Neural crest cell (in vitro differentiated cells): ENCODE measurements around the gene MINPP1. TPM values are rescaled to one million over a fixed set of nuclear protein-coding genes. Genes with fewer than 3 reads are reported as not detected.

ENCODE experiments used
- DNase-seq: peaks from one replicate; pipeline ENCODE4 v3.0.0; 2021; ENCODE audit warnings: low read depth, mixed read lengths, low spot score
- H3K27ac Mint-ChIP-seq: one replicate; pipeline ENCODE4 v1.8.0; 2021; ENCODE audit warnings: mild to moderate bottlenecking, mixed read lengths; ENCODE audit not compliant: unreplicated experiment
- H3K27me3 Mint-ChIP-seq: 2 replicates; pipeline ENCODE4 v1.8.0; 2021; ENCODE audit warnings: low read depth, mild to moderate bottlenecking, mixed read lengths
- H3K36me3 Mint-ChIP-seq: 2 replicates; pipeline ENCODE4 v1.8.0; 2021; ENCODE audit warnings: low read depth, mild to moderate bottlenecking, mixed read lengths
- H3K4me1 Mint-ChIP-seq: 2 replicates; pipeline ENCODE4 v1.8.0; 2021; ENCODE audit warnings: mixed read lengths
- H3K4me3 Mint-ChIP-seq: one replicate; pipeline ENCODE4 v1.8.0; 2021; ENCODE audit warnings: mild to moderate bottlenecking, mixed read lengths
- H3K9me3 Mint-ChIP-seq: 2 replicates; pipeline ENCODE4 v1.8.0; 2021; ENCODE audit warnings: mixed read lengths
- total RNA-seq: library from RNA; stranded (reverse); gene quantifications from 2 replicates; pipeline ENCODE4 v1.2.1, GENCODE V29; 2021
- TF ChIP-seq, protein P1 (sequence below): fragments of 200-600 bp; sonication (generic); conservative IDR thresholded peaks from 2 replicates; pipeline ENCODE4 v1.5.0; 2021; ENCODE audit warnings: antibody characterized with exemption, mild to moderate bottlenecking

Gene MINPP1
- total RNA-seq, 1 donor from 2014 or later = 23.9 TPM

DNA sequence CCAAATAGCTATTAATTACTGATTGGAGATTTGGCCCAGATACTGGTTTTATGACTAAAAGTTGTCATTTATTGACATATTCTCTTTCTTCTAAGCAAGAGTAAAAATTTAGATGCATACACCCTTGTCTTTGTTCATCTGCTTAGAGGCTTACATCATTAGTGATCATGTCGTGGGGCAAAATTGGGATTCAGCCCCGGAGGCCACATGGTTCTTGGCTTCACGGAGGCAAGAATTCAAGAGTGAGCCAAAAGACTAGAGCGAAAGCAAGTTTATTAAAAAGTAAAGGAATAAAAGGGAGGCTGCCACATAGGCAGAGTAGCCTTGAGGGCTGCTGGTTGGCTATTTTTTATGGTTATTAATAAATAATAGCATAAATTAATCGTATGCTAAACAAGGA, 41.1 kb downstream of the MINPP1 start:
- H3K9me3 Mint-ChIP-seq = peaks cover 4% of the 10 kb centered on the region
- H3K4me3 Mint-ChIP-seq = no peak overlapping the region
- peaks cover 17% of the 10 kb centered on the region for H3K4me1 Mint-ChIP-seq
- TF ChIP-seq, protein P1, sequence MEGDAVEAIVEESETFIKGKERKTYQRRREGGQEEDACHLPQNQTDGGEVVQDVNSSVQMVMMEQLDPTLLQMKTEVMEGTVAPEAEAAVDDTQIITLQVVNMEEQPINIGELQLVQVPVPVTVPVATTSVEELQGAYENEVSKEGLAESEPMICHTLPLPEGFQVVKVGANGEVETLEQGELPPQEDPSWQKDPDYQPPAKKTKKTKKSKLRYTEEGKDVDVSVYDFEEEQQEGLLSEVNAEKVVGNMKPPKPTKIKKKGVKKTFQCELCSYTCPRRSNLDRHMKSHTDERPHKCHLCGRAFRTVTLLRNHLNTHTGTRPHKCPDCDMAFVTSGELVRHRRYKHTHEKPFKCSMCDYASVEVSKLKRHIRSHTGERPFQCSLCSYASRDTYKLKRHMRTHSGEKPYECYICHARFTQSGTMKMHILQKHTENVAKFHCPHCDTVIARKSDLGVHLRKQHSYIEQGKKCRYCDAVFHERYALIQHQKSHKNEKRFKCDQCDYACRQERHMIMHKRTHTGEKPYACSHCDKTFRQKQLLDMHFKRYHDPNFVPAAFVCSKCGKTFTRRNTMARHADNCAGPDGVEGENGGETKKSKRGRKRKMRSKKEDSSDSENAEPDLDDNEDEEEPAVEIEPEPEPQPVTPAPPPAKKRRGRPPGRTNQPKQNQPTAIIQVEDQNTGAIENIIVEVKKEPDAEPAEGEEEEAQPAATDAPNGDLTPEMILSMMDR = no peak
- peaks cover 39% of the 10 kb centered on the region for H3K36me3 Mint-ChIP-seq
- H3K27ac Mint-ChIP-seq = no peak overlapping the region
- no peaks in the 10 kb centered on the region for H3K27me3 Mint-ChIP-seq
- no peak for DNase-seq

GRCh38 chr10:87546210-87546609, 41.5 kb downstream of the MINPP1 start:
- TF ChIP-seq, protein P1 = no peak
- Mint-ChIP-seq H3K4me1 (peaks cover 18% of the 10 kb centered on the region), H3K9me3 (peaks cover 4% of the 10 kb centered on the region), H3K27ac (no peak overlapping the region), H3K27me3 (no peaks in the 10 kb centered on the region), H3K4me3 (no peak overlapping the region), H3K36me3 (peaks cover 36% of the 10 kb centered on the region)
- no peak for DNase-seq

- no peak overlapping the region for H3K27ac Mint-ChIP-seq
- TF ChIP-seq, protein P1 = no peak
Measured at GRCh38 chr10:87546971-87547413, 42.3 kb downstream of the MINPP1 start.

DNA sequence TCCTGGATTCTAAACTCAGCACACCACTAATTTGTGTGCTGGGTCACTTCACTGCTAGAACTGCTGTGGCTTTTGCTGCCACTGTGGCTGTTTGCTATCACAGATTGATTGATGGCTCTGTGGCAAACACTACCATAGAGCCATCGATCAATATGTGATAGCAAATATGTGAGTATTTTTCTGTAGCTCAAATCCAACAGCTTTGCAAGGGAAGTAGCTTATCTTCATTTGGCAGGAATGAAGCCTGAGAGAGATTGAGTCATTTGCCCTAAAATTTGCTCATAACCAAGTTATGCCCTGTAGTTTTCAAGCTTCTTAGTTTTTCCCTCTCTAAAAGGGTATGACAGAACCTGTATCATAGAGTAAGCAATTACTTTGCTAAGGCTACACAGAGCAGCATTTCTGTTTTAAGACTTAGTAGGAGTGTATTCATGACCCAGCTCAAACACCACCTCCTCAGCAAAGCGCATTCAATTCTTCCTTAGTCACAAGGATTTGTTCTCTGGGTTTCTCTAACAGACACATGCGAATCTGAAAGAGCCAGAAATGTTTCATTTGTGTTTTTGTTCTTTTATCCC, 43.1 kb downstream of the MINPP1 start:
- Mint-ChIP-seq H3K27ac (peak overlapping the region; percentile 57), H3K36me3 (peaks cover 27% of the 10 kb centered on the region), H3K27me3 (no peaks in the 10 kb centered on the region), H3K9me3 (peaks cover 4% of the 10 kb centered on the region), H3K4me1 (peaks cover 18% of the 10 kb centered on the region), H3K4me3 (no peak overlapping the region)
- TF ChIP-seq, protein P1 = no peak
- DNase-seq = no peak

More at GRCh38 chr10:87546971-87547413, 42.3 kb downstream of the MINPP1 start:
- peaks cover 4% of the 10 kb centered on the region for H3K9me3 Mint-ChIP-seq
- no peak overlapping the region for H3K4me3 Mint-ChIP-seq
- H3K27me3 Mint-ChIP-seq = no peaks in the 10 kb centered on the region
- peaks cover 29% of the 10 kb centered on the region for H3K36me3 Mint-ChIP-seq
- DNase-seq = no peak
- peaks cover 18% of the 10 kb centered on the region for H3K4me1 Mint-ChIP-seq

GRCh38 chr10:87550741-87551140, 46.0 kb downstream of the MINPP1 start:
- Mint-ChIP-seq H3K9me3 (no peaks in the 10 kb centered on the region), H3K36me3 (peaks cover 24% of the 10 kb centered on the region), H3K4me1 (peaks cover 23% of the 10 kb centered on the region), H3K4me3 (no peak overlapping the region), H3K27me3 (no peaks in the 10 kb centered on the region), H3K27ac (peak overlapping the region; percentile 72)
- DNase-seq = no peak
- TF ChIP-seq, protein P1 = no peak
